LHCN-M2 (cell line): ENCODE measurements around the gene RPL22. TPM values are rescaled to one million over a fixed set of nuclear protein-coding genes. Genes with fewer than 3 reads are reported as not detected.

Experiments
- DNase-seq: peaks from one replicate; pipeline ENCODE4 v3.0.0-alpha.2; 2012; ENCODE audit warnings: low read depth
- total RNA-seq: library from RNA; depleted of rRNA; stranded (reverse); fragments of >200 nt; gene quantifications from 2 replicates; pipeline ENCODE4 v1.2.3, GENCODE V29; 2014

RPL22 gene
- total RNA-seq, 1 experiment from 2014 or later: 136 TPM

GRCh38 chr1:6157132-6157527 lies 42.3 kb downstream of the RPL22 start:
- DNase-seq: no peak

- DNase-seq: no peak
Observed at GRCh38 chr1:6154525-6155319, 44.7 kb downstream of the RPL22 start.

- no peak for DNase-seq
Observed at GRCh38 chr1:6152882-6153281, 46.5 kb downstream of the RPL22 start.

GRCh38 chr1:6152181-6152580 lies 47.2 kb downstream of the RPL22 start:
- DNase-seq: no peak

- no peak for DNase-seq
Observed at GRCh38 chr1:6151291-6151822, 48.0 kb downstream of the RPL22 start.

GRCh38 chr1:6150006-6150938 lies 49.1 kb downstream of the RPL22 start:
- no peak for DNase-seq

GRCh38 chr1:6149597-6149996 lies 49.8 kb downstream of the RPL22 start:
- no peak for DNase-seq

- no peak for DNase-seq
Observed at GRCh38 chr1:6148497-6149241, 50.7 kb downstream of the RPL22 start.

- no peak for DNase-seq
Observed at GRCh38 chr1:6145864-6146410, 53.5 kb downstream of the RPL22 start.

- no peak for DNase-seq
Observed at GRCh38 chr1:6145396-6145750, 54.0 kb downstream of the RPL22 start.

- DNase-seq: no peak
Observed at GRCh38 chr1:6144647-6145395, 54.6 kb downstream of the RPL22 start.

GRCh38 chr1:6144175-6144574 lies 55.2 kb downstream of the RPL22 start:
- no peak for DNase-seq

- DNase-seq: no peak
Observed at GRCh38 chr1:6143395-6143794, 56.0 kb downstream of the RPL22 start.

GRCh38 chr1:6142734-6143133 lies 56.7 kb downstream of the RPL22 start:
- no peak for DNase-seq

GRCh38 chr1:6142036-6142621 lies 57.3 kb downstream of the RPL22 start:
- DNase-seq: no peak

GRCh38 chr1:6141592-6141991 lies 57.8 kb downstream of the RPL22 start:
- peak; percentile 45 for DNase-seq

GRCh38 chr1:6140413-6140812 lies 59.0 kb downstream of the RPL22 start:
- DNase-seq: no peak

GRCh38 chr1:6137758-6138157 lies 61.6 kb downstream of the RPL22 start:
- no peak for DNase-seq

GRCh38 chr1:6136516-6137220 lies 62.7 kb downstream of the RPL22 start:
- DNase-seq: no peak
